BLaER1 treated with 17β-estradiol and CSF1 and Interleukin-3, amounts not matched to agents 10 nM and 100 nM (cell line): ENCODE measurements around the gene CSMD2.

Experiments used
- H3K27ac ChIP-seq, 11 experiments: shearing (Covaris generic); formaldehyde crosslinking; 2 replicates each; pipeline ENCODE4 v1.8.1; 2022
- H3K27me3 ChIP-seq, 11 experiments: shearing (Covaris generic); formaldehyde crosslinking; 2 replicates each; pipeline ENCODE4 v1.8.1; 2022
- H3K36me3 ChIP-seq, 11 experiments: shearing (Covaris generic); formaldehyde crosslinking; 2 replicates each; pipeline ENCODE4 v1.8.1; 2022
- H3K4me1 ChIP-seq, 10 experiments: shearing (Covaris generic); formaldehyde crosslinking; 2 replicates each; pipeline ENCODE4 v1.8.1; 2022
- H3K4me2 ChIP-seq, 11 experiments: shearing (Covaris generic); formaldehyde crosslinking; 2 replicates each; pipeline ENCODE4 v1.8.1; 2022
- H3K4me3 ChIP-seq, 10 experiments: shearing (Covaris generic); formaldehyde crosslinking; 2 replicates each; pipeline ENCODE4 v1.8.1; 2022
- H3K9ac ChIP-seq, 11 experiments: shearing (Covaris generic); formaldehyde crosslinking; 2 replicates each; pipeline ENCODE4 v1.8.1; 2022
- H3K9me3 ChIP-seq, 11 experiments: shearing (Covaris generic); formaldehyde crosslinking; replicated peaks in 1 of 11; 2 replicates each; pipeline ENCODE4 v1.8.1; 2022
- H4K20me1 ChIP-seq, 11 experiments: shearing (Covaris generic); formaldehyde crosslinking; 2 replicates each; pipeline ENCODE4 v1.8.1; 2022
- Cebpa-rat ChIP-seq, 11 experiments: shearing (Covaris generic); IDR thresholded peaks; 2 replicates each; pipeline ENCODE4 v1.8.1; 2022

CSMD2 gene

DNA sequence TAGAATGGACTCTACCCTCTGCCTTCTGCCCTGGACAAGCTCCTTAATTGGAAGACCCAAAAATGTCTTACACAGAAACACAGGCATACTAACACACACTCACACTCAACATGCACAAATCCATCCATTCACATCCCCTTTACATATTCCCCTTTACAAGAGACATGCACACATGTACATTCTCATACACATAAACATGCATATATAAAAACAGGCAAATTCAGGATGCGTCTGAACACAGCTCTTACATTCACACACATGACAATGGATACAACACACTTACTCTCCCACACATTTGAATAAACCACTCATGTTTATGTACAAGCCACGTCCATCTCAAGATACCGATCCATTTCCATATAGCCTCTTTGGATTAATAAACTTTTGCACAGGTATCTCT, 216.7 kb downstream of the CSMD2 start:
- Histone ChIP-seq H3K4me3 (no peak overlapping the region), H3K4me1 (no peaks in the 10 kb centered on the region), H3K27me3 (no peaks in the 10 kb centered on the region), H4K20me1 (no peaks in the 10 kb centered on the region), H3K36me3 (no peaks in the 10 kb centered on the region), H3K27ac (no peak overlapping the region), H3K9ac (no peak overlapping the region), H3K4me2 (no peak overlapping the region), H3K9me3 (no peaks in the 10 kb centered on the region)
- TF ChIP-seq Cebpa-rat (IDR thresholded peaks at IDR 0.05), result no peak

GRCh38 chr1:33946836-33947235, 218.2 kb downstream of the CSMD2 start:
- H3K27me3 ChIP-seq, result no peaks in the 10 kb centered on the region
- no peaks in the 10 kb centered on the region for H3K9me3 ChIP-seq
- H3K4me2 ChIP-seq, result no peak overlapping the region
- no peak for TF ChIP-seq Cebpa-rat (IDR thresholded peaks at IDR 0.05)
- no peaks in the 10 kb centered on the region for H3K36me3 ChIP-seq
- no peaks in the 10 kb centered on the region for H3K4me1 ChIP-seq
- no peak overlapping the region for H3K4me3 ChIP-seq
- no peak overlapping the region for H3K9ac ChIP-seq
- H3K27ac ChIP-seq, result no peak overlapping the region
- no peaks in the 10 kb centered on the region for H4K20me1 ChIP-seq

GRCh38 chr1:33944846-33945245, 220.2 kb downstream of the CSMD2 start:
- no peaks in the 10 kb centered on the region for H3K9me3 ChIP-seq
- H3K27ac ChIP-seq, result no peak overlapping the region
- no peak overlapping the region for H3K4me2 ChIP-seq
- H3K4me3 ChIP-seq, result no peak overlapping the region
- no peaks in the 10 kb centered on the region for H3K36me3 ChIP-seq
- TF ChIP-seq Cebpa-rat (IDR thresholded peaks at IDR 0.05), result no peak
- no peaks in the 10 kb centered on the region for H4K20me1 ChIP-seq
- no peaks in the 10 kb centered on the region for H3K27me3 ChIP-seq
- no peak overlapping the region for H3K9ac ChIP-seq
- no peaks in the 10 kb centered on the region for H3K4me1 ChIP-seq

DNA sequence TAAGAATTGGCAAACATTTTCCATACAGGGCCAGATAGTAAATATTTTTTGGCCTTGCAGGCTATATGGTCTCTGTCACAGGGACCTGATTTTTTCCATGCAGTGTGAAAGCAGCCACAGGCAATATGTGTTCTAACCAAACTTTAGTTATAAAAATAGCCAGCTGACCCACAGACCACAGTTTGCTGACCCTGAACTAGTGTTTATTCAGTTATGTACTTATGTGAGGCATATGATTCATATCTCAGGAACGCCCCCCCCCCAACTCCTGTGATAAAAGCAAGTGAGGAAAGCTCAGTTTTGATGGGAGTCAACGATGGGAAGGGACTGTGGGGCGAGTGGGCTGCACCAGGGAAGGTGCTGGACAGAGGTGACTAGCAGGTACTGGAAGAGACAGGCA, 221.1 kb downstream of the CSMD2 start:
- TF ChIP-seq Cebpa-rat (IDR thresholded peaks at IDR 0.05), result no peak
- H3K4me2 ChIP-seq, result no peak overlapping the region
- no peak overlapping the region for H3K9ac ChIP-seq
- no peak overlapping the region for H3K4me3 ChIP-seq
- no peaks in the 10 kb centered on the region for H4K20me1 ChIP-seq
- H3K4me1 ChIP-seq, result no peaks in the 10 kb centered on the region
- H3K9me3 ChIP-seq, result peaks cover 0 to 3% (median 2%) of the 10 kb centered on the region in 11 experiments; a peak in 12 of 22 replicates
- H3K36me3 ChIP-seq, result no peaks in the 10 kb centered on the region
- H3K27me3 ChIP-seq, result no peaks in the 10 kb centered on the region
- no peak overlapping the region for H3K27ac ChIP-seq

DNA sequence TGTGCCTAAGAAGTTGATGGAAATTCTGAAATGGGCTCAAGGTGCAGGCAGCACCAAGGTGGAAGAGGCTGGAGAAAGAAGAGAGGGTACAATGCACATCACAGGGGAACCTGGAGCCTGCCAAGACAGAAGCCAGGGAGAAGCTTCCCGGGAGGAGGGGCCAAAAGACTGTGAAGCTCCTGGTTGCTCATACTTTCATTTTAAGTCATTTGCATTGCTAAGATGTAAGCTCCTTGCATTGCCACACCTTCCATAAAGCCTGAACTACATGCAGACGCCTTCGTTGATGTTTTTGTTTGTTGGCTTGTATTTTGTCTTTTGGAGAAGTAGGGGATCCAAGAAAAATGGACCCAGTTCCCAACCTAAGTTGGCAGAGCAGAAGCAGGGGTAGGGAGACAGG, 232.2 kb downstream of the CSMD2 start:
- no peaks in the 10 kb centered on the region for H4K20me1 ChIP-seq
- H3K27me3 ChIP-seq, result no peaks in the 10 kb centered on the region
- H3K4me3 ChIP-seq, result no peak overlapping the region
- no peak for TF ChIP-seq Cebpa-rat (IDR thresholded peaks at IDR 0.05)
- H3K27ac ChIP-seq, result no peak overlapping the region
- H3K4me2 ChIP-seq, result no peak overlapping the region
- peaks cover 0 to 10% (median 7%) of the 10 kb centered on the region in 11 experiments; a peak in 11 of 22 replicates for H3K9me3 ChIP-seq
- H3K4me1 ChIP-seq, result no peaks in the 10 kb centered on the region
- H3K9ac ChIP-seq, result no peak overlapping the region
- H3K36me3 ChIP-seq, result no peaks in the 10 kb centered on the region

- TF ChIP-seq Cebpa-rat (IDR thresholded peaks at IDR 0.05), result no peak
- no peak overlapping the region for H3K27ac ChIP-seq
- no peaks in the 10 kb centered on the region for H3K27me3 ChIP-seq
- no peak overlapping the region for H3K4me3 ChIP-seq
- no peak overlapping the region for H3K4me2 ChIP-seq
- no peaks in the 10 kb centered on the region for H4K20me1 ChIP-seq
- no peak overlapping the region for H3K9ac ChIP-seq
- no peaks in the 10 kb centered on the region for H3K36me3 ChIP-seq
- H3K9me3 ChIP-seq, result no peaks in the 10 kb centered on the region
- no peaks in the 10 kb centered on the region for H3K4me1 ChIP-seq
Observed at GRCh38 chr1:33931111-33931475, 233.9 kb downstream of the CSMD2 start.

GRCh38 chr1:33930346-33931110, 234.5 kb downstream of the CSMD2 start:
- Histone ChIP-seq H3K27me3 (no peaks in the 10 kb centered on the region), H3K9me3 (peaks cover 0 to 2% (median 0%) of the 10 kb centered on the region in 11 experiments; a peak in 2 of 22 replicates), H3K4me3 (no peak overlapping the region), H3K9ac (no peak overlapping the region), H3K4me1 (no peaks in the 10 kb centered on the region), H3K36me3 (no peaks in the 10 kb centered on the region), H3K27ac (no peak overlapping the region), H3K4me2 (no peak overlapping the region), H4K20me1 (no peaks in the 10 kb centered on the region)
- TF ChIP-seq Cebpa-rat (IDR thresholded peaks at IDR 0.05), result no peak

GRCh38 chr1:33928251-33928650, 236.8 kb downstream of the CSMD2 start:
- Histone ChIP-seq H3K4me3 (no peak overlapping the region), H3K4me1 (no peaks in the 10 kb centered on the region), H3K9ac (no peak overlapping the region), H4K20me1 (no peaks in the 10 kb centered on the region), H3K36me3 (no peaks in the 10 kb centered on the region), H3K27ac (no peak overlapping the region), H3K27me3 (no peaks in the 10 kb centered on the region), H3K4me2 (no peak overlapping the region), H3K9me3 (peaks cover 0 to 8% (median 0%) of the 10 kb centered on the region in 11 experiments; a peak in 3 of 22 replicates)
- TF ChIP-seq Cebpa-rat (IDR thresholded peaks at IDR 0.05), result no peak

GRCh38 chr1:33927721-33928120, 237.3 kb downstream of the CSMD2 start:
- H3K4me3 ChIP-seq, result no peak overlapping the region
- H4K20me1 ChIP-seq, result no peaks in the 10 kb centered on the region
- H3K4me2 ChIP-seq, result no peak overlapping the region
- TF ChIP-seq Cebpa-rat (IDR thresholded peaks at IDR 0.05), result no peak
- H3K36me3 ChIP-seq, result no peaks in the 10 kb centered on the region
- no peaks in the 10 kb centered on the region for H3K4me1 ChIP-seq
- no peak overlapping the region for H3K9ac ChIP-seq
- H3K9me3 ChIP-seq, result peaks cover 0 to 8% (median 0%) of the 10 kb centered on the region in 11 experiments; a peak in 3 of 22 replicates
- H3K27ac ChIP-seq, result no peak overlapping the region
- H3K27me3 ChIP-seq, result no peaks in the 10 kb centered on the region

DNA sequence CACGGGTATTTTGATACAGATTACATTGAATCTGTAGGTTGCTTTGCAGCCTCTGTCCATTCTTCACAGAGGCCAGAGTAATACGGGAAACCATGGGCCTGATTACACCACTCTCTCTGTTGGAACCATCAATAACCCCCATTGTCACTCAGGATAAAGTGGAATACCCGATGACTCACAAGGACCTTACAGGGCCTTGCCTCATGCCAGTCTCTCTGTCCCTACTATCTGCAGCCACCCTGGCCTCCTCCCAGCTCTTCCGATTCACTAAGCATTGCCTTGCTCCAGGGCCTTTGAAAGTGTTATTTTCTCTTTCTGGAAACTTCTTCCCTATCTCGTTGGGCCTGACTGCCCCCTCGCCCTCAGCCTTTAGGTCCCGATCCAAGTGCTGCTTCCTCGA, 239.4 kb downstream of the CSMD2 start:
- Histone ChIP-seq H3K9ac (no peak overlapping the region), H3K4me3 (no peak overlapping the region), H4K20me1 (no peaks in the 10 kb centered on the region), H3K36me3 (no peaks in the 10 kb centered on the region), H3K27ac (no peak overlapping the region), H3K4me1 (no peaks in the 10 kb centered on the region), H3K4me2 (no peak overlapping the region), H3K9me3 (peaks cover 0 to 8% (median 0%) of the 10 kb centered on the region in 11 experiments; a peak in 3 of 22 replicates), H3K27me3 (no peaks in the 10 kb centered on the region)
- TF ChIP-seq Cebpa-rat (IDR thresholded peaks at IDR 0.05), result no peak
